ENCODE data around the gene CAD.
A peak's percentile ranks its signal among the peaks of the same experiment; 100 is the strongest.

Gene CAD

GRCh38 chr2:27211241-27211942 is 5.8 kb upstream of the CAD start:
- TF ChIP-seq GATA2 (IDR thresholded peaks at IDR 0.05; ENCODE audit: low read depth, low read length) = no peak
- TF ChIP-seq GATA3 (IDR thresholded peaks at IDR 0.05; ENCODE audit: low read depth, low read length) = no peak

- TF ChIP-seq GATA2 (IDR thresholded peaks at IDR 0.05; ENCODE audit: low read depth, low read length) (no peak; the same call in 1 of the 2 replicates), GATA3 (IDR thresholded peaks at IDR 0.05; ENCODE audit: low read depth, low read length) (no peak)
Observed at GRCh38 chr2:27211943-27212625, 5.1 kb upstream of the CAD start, which contains the start of the genes ATRAID and SLC5A6. ATRAID (plus strand) TSS chr2:27212041; CDS start chr2:27212369, 328 bp downstream. SLC5A6 (minus strand) TSS chr2:27212268; CDS start chr2:27207650, 4,618 bp downstream.

GRCh38 chr2:27212626-27213471 is 4.3 kb upstream of the CAD start:
- TF ChIP-seq GATA2 (IDR thresholded peaks at IDR 0.05; ENCODE audit: low read depth, low read length) (peak; percentile 51; the same call in 1 of the 2 replicates), GATA3 (IDR thresholded peaks at IDR 0.05; ENCODE audit: low read depth, low read length) (no peak)

- no peak for TF ChIP-seq GATA2 (IDR thresholded peaks at IDR 0.05; ENCODE audit: low read depth, low read length)
- TF ChIP-seq GATA3 (IDR thresholded peaks at IDR 0.05; ENCODE audit: low read depth, low read length) = no peak
Observed at GRCh38 chr2:27214941-27215340, 2.2 kb upstream of the CAD start.

- TF ChIP-seq GATA2 (IDR thresholded peaks at IDR 0.05; ENCODE audit: low read depth, low read length) (no peak), GATA3 (IDR thresholded peaks at IDR 0.05; ENCODE audit: low read depth, low read length) (no peak)
Observed at GRCh38 chr2:27216416-27217137, 592 bp upstream of the CAD start.

- TF ChIP-seq GATA2 (IDR thresholded peaks at IDR 0.05; ENCODE audit: low read depth, low read length) (no peak), GATA3 (IDR thresholded peaks at IDR 0.05; ENCODE audit: low read depth, low read length) (no peak)
Observed at GRCh38 chr2:27218614-27219013, 1.4 kb downstream of the CAD start.

GRCh38 chr2:27219091-27219490 is 1.9 kb downstream of the CAD start:
- TF ChIP-seq GATA2 (IDR thresholded peaks at IDR 0.05; ENCODE audit: low read depth, low read length) = no peak

- TF ChIP-seq GATA2 (IDR thresholded peaks at IDR 0.05; ENCODE audit: low read depth, low read length) (no peak), GATA3 (IDR thresholded peaks at IDR 0.05; ENCODE audit: low read depth, low read length) (no peak)
Observed at GRCh38 chr2:27220091-27220490, 2.9 kb downstream of the CAD start.

- TF ChIP-seq GATA3 (IDR thresholded peaks at IDR 0.05; ENCODE audit: low read depth, low read length) = no peak
- TF ChIP-seq GATA2 (IDR thresholded peaks at IDR 0.05; ENCODE audit: low read depth, low read length) = no peak
Observed at GRCh38 chr2:27221166-27221565, 4.0 kb downstream of the CAD start.

- TF ChIP-seq GATA3 (IDR thresholded peaks at IDR 0.05; ENCODE audit: low read depth, low read length) = no peak
- no peak for TF ChIP-seq GATA2 (IDR thresholded peaks at IDR 0.05; ENCODE audit: low read depth, low read length)
Observed at GRCh38 chr2:27222407-27222806, 5.2 kb downstream of the CAD start.

GRCh38 chr2:27223416-27223815 is 6.2 kb downstream of the CAD start:
- TF ChIP-seq GATA3 (IDR thresholded peaks at IDR 0.05; ENCODE audit: low read depth, low read length) (no peak), GATA2 (IDR thresholded peaks at IDR 0.05; ENCODE audit: low read depth, low read length) (no peak)

- no peak for TF ChIP-seq GATA3 (IDR thresholded peaks at IDR 0.05; ENCODE audit: low read depth, low read length)
- TF ChIP-seq GATA2 (IDR thresholded peaks at IDR 0.05; ENCODE audit: low read depth, low read length) = no peak
Observed at GRCh38 chr2:27225526-27225925, 8.4 kb downstream of the CAD start.

- TF ChIP-seq GATA2 (IDR thresholded peaks at IDR 0.05; ENCODE audit: low read depth, low read length) = no peak
Observed at GRCh38 chr2:27227501-27227900, 10.3 kb downstream of the CAD start.

- TF ChIP-seq GATA3 (IDR thresholded peaks at IDR 0.05; ENCODE audit: low read depth, low read length) = no peak
Observed at GRCh38 chr2:27231921-27232320, 14.8 kb downstream of the CAD start.

Measured in SH-SY5Y (cell line).